Measurements from ENCODE around the gene FAM3C.
"Not testable (repeated sequence)": the region's sequence is repeated elsewhere in the genome, so short reads cannot be mapped to it uniquely, and the experiment has no call there.

Gene FAM3C

DNA sequence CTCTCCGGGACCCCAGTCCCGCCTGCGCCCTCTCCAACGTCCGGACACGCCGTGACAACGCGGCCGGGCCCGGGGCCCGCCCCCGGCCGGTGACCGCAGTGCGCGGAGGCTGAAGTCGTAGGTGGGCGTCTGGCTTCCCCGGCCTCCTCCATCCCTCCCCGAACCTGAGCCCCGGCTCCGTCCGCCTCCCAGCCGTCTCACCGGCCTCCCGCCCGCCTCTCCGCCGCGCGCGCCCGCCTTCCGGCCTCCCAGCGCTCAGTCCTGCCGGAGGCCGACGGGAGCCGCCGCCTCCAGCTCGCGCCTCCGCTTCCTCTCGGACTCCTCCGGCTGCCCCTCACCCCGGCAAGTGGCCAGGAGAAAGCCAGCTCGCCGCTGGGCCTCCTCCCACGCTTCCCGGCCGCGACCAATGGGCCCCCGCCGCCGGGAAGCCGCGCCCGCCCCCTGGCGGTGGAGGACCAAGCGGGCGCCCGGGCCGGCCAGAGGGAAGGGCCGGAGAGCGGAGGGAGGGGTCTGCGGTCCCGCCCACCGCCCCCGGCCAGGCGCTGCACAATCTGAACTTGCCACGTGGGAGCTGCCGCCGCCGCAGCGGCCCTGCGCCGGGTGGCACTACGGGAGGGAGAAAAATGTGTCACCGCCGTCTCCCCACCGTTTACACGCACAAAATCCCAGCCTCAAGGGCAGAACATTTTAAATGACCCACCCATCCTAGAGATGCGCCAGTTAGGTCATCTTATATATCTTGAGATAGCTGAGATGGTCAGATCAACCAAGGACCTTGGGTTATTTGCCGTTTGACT is at the start of gene FAM3C:
Gene FAM3C, minus strand, starts transcription at position 348 of the 797 bp plus-strand sequence. CDS start 13,339 bp downstream, outside the sequence.
- peak; percentile 92 for DNase-seq

DNA sequence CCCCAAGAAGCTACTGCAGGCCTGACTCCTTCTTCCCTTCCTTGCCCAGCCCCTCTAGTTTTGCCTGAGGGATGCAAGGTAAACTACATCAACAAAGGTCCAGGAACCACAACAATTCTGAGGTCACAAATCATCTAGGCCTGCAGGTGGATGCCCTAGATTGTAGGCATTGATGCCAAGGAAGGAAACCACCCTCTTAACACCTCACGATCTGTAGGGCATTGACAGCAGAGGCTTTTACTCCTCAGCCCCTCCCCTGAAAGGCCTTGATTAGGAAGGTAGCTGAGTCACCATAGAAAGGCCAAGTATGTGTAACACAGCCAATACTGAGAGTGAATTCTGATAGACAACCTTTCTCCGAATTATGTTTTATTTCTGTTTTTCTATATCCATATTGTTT is 46.7 kb upstream of the FAM3C start:
- DNase-seq = no peak

- no peak for DNase-seq
Observed at GRCh38 chr7:121440857-121441503, 44.9 kb upstream of the FAM3C start.

GRCh38 chr7:121438043-121438955 is 42.2 kb upstream of the FAM3C start:
- DNase-seq = peak; percentile 42

- DNase-seq = no peak
Observed at GRCh38 chr7:121437470-121437869, 41.4 kb upstream of the FAM3C start.

DNA sequence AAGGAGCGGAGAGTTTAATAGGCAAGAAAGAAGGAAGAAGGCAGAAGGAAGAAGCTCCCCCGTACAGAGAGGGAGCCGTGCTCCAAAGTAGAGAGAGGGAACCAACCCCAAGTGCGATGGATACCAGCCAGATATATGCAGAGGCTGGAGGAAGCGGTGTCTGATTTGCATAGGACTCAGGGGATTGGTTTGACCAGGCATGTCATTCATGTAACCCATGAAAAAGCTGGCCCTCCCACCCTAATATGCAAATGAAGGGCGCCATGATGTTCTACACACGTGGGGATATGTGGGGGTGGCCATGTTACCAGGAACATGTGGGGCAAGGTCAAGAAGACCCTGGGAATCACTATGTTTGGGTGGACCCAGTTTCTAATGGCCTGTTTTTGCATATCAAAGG is 40.6 kb upstream of the FAM3C start:
- DNase-seq = no peak

- no peak for DNase-seq
Observed at GRCh38 chr7:121436136-121436535, 40.0 kb upstream of the FAM3C start.

GRCh38 chr7:121433775-121434174 is 37.7 kb upstream of the FAM3C start:
- DNase-seq = no peak

DNA sequence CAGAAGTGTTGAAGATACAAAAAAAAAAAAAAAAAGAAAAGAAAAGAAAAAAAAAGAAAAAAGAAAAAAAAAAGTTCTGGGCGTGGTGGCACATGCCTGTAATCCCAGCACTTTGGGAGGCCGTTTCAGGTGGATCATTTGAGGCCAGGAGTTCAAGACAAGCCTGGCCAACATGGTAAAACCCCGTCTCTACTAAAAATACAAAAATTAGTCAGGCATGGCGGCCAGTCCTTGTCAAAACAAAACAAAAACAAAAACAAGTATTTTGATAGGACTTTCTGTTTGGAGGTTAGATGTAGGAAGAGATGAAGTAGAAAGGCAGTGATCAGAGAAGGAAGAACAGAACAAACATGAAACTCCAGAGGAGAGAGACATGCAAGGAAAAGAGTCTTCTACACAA is 36.4 kb upstream of the FAM3C start:
- DNase-seq = not testable (repeated sequence)

DNA sequence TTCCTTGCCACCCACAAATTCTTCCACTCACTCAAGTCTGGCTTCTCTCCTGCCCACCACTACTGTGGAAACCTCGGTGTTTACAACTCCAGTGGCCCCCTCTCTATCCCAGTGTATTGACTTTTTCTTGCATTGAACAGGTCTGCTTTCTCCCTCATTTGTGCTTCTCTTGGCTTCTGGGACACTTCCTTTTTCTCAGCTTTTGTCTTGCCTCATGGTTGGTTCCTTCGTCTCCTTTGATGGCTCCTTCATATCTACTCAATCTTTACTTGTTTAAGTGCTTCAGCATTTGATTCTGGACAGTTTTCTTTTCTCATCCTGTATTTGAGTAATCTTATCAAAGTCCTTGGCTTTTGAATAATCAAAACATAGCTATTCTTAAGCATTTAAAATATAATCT is 35.9 kb upstream of the FAM3C start:
- DNase-seq = no peak

- DNase-seq = no peak
Observed at GRCh38 chr7:121431389-121431995, 35.4 kb upstream of the FAM3C start.

DNA sequence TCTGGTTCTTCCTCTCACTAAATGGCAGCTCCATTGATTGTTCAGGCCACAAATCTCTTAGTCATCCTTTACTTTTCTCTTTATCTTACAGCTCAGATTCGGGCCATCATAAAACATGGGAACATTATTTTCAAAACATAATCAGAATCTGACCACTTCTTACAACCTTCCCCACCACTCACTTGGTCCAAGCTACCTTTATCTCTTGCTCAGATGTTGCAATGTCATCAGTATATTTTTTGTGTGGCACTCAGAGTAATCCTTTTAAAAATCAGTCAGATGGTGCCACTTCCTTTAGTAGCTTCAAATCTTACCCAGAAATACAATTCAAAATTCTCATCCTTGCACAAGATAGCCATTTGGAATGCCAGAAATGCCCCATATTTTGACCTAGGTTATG is 34.5 kb upstream of the FAM3C start:
- DNase-seq = no peak

DNA sequence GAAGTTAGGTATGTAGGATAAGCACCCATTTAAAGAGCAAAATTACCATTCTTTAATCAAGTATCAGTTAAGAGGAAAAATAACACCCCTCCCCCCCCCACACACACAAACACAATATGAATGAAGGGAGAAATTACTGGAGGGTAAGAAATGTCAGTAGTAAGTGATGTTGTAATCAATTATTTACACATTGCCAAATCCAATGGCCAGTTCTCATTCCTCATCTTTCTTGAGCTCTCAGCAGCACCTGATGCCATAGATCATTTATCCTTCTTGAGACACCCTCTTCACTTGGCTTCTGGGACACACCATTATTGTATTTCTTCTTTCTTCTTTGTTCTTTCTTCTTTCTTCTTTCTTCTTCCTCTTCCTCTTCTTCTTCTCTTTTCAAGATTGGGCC is 33.7 kb upstream of the FAM3C start:
- no peak for DNase-seq

GRCh38 chr7:121428855-121429489 is 32.9 kb upstream of the FAM3C start:
- DNase-seq = no peak

DNA sequence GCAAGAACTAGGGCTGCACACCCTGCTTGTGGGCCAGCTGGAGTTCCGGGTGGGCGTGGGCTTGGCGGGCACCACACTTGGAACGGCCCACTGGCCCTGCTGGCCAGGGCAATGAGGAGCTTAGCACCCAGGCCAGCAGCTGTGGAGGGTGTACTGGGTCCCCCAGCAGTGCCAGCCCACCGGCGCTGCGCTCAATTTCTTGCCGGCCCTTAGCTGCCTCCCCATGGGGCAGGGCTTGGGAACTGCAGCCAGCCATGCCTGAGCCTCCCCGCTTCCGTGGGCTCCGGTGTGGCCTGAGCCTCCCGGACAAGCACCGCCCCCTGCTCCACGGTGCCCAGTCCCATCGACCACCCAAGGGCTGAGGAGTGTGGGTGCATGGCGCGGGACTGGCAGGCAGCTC is 25.6 kb upstream of the FAM3C start:
- not testable (repeated sequence) for DNase-seq

GRCh38 chr7:121420976-121421375 is 24.9 kb upstream of the FAM3C start:
- DNase-seq = no peak

- no peak for DNase-seq
Observed at GRCh38 chr7:121419201-121420148, 23.4 kb upstream of the FAM3C start.

- DNase-seq = no peak
Observed at GRCh38 chr7:121416533-121416932, 20.4 kb upstream of the FAM3C start.

- no peak for DNase-seq
Observed at GRCh38 chr7:121414436-121414835, 18.3 kb upstream of the FAM3C start.

GRCh38 chr7:121411597-121411979 is 15.5 kb upstream of the FAM3C start:
- no peak for DNase-seq
